Measurements from ENCODE around the gene ZNF518A.
"Not testable (repeated sequence)": the region's sequence is repeated elsewhere in the genome, so short reads cannot be mapped to it uniquely, and the experiment has no call there.

The ZNF518A gene

DNA sequence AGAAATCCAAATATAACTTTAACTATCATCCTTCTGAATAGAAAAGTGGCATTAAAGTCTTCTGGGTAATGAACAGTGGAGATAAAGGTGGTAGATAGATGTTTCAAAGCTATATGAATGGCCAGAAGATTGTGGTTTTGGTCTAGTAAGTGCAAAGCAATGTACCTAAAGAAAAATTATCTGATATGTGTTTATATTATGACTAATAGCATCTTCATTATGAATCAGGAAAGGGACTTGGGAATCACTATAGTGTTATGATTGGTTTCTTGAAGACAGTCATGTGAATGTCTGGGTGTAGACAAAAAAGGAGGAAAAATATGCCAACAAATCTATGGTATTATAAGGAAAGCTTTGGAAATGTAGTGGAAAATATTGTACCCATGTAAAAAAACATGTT, 3.0 kb downstream of the ZNF518A start:
- DNase-seq (ENCODE audit: low spot score): no peak

DNA sequence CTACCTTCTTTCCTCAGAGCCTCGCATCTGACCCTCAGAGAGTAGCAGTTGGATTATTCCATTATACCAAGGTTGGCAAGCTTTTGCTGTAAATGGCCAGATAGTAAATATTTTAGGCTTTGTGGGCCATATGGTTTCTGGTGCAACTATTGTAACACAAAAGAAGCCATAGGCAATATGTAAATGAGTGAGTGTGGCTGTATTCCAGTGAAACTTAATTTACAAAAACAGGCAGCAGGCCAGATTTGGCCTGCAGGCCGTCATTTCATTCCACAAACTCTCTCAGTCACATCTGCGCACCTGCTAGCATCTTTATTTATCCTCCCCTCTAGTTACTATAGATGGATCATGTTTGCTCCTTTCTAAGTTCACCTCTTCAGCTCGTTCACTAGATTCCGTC, 6.7 kb downstream of the ZNF518A start:
- DNase-seq (ENCODE audit: low spot score): no peak

DNA sequence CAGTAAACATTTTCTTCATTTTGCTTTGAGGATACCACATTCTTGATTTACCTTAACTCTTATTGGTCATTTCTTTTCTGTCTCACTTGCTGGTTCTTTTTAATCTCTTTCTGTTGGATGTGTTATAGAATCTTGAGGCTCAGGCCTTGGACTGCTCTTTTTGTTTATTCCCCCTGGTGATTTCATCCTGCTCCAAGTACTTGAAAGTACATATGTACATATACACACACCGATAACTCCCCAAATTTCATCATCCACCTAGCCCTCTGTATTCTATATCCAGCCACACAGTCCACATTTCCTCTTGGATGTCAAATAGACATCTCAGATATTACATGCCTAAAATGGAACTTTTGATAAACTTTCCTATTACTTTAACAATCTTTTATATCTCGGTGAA, 7.5 kb downstream of the ZNF518A start:
- no peak for DNase-seq (ENCODE audit: low spot score)

DNA sequence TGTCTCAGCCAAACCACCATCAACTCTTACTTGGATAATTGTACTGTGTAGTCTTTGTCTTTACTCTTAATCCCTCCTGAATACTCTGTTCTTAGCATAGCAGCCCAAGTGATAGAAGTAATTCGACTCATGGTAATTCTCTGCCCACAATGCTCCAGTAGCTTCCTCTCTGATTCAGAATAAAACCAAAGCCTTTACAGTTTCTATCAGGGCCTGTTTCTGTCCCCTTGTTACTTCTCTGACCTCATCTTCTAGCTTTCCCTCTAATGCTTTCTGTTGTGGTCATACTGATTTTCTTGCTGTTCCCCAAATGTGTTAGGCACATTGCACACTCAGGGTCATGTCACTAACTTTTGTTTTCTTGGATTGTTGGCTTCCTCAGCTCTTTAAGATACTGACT, 8.0 kb downstream of the ZNF518A start:
- no peak for DNase-seq (ENCODE audit: low spot score)

DNA sequence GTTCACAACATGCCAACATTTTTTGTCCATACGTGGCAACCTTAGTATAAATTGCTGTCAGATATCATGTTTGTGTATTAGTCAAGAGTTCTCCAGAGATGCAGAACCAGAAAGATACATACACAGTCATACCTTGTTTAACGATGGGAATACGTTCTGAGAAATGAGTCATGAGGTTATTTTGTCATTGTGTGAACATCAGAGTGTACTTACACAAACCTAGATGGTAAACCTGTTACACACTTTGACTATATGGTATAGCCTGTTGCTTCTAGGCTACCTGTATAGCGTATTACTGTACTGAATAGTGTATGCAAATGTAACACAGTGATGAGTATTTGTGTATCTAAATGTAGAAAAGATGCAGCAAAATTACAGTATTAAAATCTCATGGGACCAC, 22.3 kb downstream of the ZNF518A start:
- no peak for DNase-seq (ENCODE audit: low spot score)

DNA sequence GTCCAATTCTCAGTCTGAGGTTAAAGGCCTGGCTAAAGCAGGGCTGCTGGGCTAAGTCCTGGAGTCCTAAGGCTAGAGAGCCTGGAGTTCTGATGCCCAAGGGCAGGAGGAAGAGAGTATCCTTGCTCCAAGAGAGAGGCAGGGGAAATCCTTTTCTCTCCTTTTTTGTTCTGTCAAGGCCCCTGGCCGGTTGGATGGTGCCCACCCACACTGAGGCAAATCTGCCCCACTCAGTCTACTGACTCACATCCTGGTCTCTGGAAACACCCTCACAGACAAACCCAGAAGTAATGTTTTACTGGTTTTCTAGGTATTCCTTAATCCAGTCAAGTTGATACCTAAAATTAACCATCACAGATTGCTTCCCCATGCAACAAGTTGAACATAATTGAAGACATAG, 23.0 kb downstream of the ZNF518A start:
- no peak for DNase-seq (ENCODE audit: low spot score)

DNA sequence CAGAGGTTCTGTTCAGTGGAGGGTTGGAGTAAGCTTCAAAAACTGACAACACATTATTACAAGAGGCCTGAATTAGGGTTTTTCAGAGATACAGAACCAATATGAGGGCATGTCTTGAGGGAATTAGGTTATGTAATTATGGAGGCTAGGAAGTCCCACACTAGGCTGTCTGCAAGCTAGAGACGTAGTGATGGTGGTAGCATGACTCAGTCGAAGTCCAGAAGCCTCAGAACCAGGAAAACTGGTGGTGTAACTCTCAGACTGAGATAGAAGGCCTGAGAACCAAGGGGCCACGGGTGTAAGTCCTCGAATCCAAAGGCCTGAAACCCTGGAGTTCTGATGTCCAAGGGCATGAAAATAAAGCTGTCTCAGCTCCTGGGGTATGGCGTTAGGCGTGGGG, 35.6 kb downstream of the ZNF518A start:
- no peak for DNase-seq (ENCODE audit: low spot score)

DNA sequence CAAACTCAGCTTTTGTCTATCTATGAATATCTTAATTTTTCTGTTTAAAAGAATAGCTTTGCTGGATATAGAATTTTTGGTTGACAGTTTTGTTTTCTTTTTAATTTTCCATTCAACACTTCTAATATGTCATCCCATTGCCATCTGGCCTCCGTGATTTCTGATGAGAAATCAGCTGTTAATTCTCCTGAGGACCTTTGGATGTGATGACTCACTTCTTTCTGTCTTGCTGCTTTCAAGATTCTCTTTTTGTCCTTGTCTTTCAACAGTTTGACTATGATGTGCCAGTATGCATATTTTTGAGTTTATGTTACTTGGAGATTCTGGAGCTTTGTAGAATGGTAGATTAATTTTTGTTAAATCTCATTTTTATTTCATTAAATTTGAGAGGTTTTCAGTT, 38.4 kb downstream of the ZNF518A start:
- DNase-seq (ENCODE audit: low spot score): no peak

DNA sequence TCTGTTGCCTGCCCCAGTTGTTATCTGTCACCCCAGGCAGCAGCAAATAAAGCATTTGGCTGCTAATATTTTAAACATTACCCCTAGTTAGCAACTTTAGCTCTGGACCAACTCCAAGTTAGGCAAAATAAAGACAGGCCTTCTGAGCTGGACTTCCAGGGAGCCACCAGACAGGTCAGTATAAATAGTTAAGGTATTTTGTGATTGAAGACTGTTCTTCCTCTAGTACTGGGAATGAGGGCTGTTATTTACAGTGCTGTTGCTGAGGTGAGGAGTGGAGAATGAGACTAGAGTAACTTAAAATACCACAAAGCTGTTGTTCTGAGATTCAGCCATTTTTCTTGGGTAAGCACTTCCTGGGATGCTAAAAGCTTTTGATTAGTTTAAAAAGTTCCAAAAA, 40.1 kb downstream of the ZNF518A start:
- DNase-seq (ENCODE audit: low spot score): no peak

DNA sequence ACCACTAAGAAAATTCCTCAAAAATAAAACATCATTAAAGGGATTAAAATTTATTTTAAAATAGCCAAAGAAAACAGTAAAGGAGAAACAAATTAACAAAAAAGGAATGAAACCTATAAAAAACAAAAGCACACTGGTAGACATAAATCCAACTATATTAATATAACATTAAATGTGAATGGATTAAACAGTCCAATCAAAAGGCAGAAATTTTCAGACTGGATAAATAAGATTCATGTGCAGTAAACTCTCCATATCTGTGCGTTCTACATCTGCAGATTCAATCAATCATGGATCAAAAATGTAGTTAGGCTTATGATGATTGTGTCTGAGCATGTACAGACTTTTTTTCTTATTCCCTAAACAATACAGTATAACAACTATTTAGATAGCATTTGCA, 42.6 kb downstream of the ZNF518A start:
- no peak for DNase-seq (ENCODE audit: low spot score)

DNA sequence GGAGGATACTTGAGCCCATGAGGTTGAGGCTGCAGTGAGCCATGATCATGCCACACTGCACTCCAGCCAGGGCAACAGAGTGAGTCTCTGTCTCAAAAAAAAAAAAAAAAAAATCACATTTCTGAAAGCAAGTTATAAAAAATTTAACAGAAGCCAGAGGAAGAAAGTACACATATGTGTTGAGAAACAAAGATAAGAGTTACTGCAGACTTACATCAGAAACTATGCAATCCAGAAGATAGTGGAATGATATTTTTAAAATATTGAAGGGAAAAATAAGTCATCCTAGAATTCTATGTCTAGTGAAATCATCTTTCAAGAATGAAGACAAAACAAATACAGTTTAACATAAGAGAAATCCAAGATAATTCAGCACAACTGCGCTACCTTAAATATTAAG, 46.9 kb downstream of the ZNF518A start:
- DNase-seq (ENCODE audit: low spot score): no peak

DNA sequence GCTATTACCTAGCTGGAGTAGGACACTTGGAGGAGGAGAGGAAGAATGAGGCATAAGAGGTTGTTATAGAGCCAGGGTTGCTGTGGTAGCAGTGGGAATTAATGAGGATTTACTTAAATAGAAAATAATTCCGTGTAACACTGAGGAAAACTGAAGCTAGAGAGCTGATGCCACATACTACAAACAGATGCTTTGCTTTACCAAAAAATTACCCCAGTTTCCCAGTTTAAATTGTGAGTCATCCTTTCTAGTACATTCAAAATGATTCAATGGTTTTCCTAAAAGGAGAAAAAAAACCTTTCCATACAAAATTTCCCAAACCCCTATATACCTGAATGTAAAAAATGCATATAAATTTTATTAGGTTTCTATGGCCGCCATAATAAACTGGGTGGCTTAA, 58.3 kb downstream of the ZNF518A start:
- peak; percentile 13 for DNase-seq (ENCODE audit: low spot score)

DNA sequence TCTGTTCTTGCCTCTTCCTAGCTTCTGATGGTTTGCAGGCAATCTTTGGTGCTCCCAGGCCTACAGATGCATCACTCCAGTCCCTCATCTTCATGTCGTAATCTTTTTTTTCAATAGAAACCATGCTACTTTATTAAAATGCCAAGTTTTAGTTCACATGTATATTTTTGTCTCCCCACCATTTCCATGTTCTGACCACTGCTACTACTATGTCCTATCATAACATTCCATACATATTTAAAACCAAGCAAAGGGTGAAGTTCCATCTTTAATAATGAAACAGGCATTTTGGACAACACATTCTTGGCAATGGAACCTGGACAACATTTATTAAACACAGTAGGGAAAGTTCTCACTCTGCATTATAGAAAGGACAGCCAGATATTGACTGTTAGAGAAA, 58.8 kb downstream of the ZNF518A start:
- DNase-seq (ENCODE audit: low spot score): peak; percentile 13

DNA sequence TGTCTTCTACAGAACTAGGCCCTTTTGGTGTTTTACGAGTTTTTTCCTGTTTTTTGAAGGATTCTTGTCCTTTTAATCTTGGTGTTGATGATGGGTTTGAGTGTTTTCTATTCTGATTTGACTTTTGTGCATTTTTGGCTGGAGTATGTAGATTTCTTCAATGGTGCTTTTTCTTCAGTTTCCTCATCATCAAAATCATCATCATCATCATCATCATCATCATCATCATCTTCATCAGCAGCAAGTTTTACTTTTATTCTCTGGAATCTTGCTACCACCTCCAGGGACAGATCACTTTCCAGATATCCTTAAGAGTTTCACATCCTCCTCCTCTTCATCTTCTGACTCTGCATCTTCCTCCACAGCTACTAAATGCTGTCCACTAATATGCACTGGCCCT, 59.4 kb downstream of the ZNF518A start:
- DNase-seq (ENCODE audit: low spot score): not testable (repeated sequence)

DNA sequence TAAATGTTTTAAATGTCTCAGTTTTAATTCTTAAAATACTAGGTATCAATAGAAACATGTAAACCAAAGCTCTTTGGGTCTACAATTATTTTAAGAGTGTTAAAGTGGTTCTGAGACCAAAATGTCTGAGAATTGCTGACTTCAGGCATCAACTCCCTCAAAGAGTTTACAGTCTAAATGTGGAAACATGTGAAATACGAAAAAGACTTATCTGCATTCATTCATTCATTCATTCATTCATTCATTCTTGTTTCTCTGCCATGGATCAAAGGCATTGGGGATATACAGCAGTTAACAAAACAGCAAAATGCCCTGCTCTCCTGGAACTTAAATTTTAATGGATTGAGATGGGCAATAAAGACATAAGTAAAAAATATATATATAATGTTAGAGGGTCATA, 71.4 kb downstream of the ZNF518A start:
- DNase-seq (ENCODE audit: low spot score): no peak

DNA sequence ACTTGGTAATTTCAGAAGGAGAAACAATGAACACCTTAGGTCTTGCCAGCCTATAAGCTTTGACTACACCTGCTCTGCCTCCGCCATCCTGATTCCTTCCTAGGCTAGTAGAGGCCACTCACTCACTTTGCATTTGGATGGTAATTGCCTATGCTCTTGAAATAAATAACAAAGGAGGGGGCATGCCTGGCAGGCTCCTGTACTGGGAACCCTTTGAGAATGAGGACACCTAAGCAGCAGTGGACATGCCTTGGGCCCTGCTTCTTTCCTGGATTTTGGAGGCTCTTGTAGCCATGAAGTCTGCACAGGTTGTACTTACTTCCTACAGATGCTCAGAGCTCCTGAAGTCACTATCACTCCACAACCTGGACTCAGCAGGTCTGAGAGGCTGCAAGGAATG, 75.5 kb downstream of the ZNF518A start:
- no peak for DNase-seq (ENCODE audit: low spot score)

DNA sequence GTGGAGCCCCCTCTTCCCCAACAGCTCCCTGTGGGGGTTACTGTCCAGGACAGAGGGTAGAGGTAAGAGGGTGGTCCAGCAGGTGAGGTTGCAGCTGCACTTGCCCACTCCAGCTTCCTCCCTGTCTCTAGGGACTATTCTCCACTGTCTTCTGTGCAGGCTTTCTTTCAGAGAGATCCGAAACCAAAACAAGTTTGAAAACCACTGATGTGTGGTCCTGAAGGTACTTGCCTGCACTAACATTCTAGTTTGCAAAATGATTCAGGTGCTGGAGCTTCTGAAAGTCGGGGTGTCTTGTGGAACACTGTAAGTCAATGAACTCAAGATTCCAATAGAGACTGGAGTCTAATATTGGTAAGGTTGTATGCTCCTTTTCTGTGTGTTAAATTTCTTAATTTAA, 78.2 kb downstream of the ZNF518A start:
- DNase-seq (ENCODE audit: low spot score): no peak

DNA sequence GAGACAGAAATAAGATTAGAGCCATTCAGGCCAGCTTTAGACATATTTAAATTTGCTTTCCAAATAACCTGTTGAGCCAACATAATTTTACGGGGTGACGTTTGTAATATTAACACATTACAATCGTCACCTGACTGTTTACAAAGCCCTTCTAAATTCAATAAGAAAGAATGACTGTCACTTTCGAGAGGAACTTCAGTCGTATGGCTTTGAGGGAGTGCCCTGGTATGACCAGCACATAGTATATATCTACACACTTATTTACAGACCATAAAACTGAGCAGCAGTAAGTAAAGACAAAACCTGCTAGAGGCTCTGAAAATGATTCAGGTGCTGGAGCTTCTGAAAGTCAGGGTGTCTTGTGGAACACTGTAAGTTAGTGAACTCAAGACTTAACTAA, 78.8 kb downstream of the ZNF518A start:
- DNase-seq (ENCODE audit: low spot score): no peak

DNA sequence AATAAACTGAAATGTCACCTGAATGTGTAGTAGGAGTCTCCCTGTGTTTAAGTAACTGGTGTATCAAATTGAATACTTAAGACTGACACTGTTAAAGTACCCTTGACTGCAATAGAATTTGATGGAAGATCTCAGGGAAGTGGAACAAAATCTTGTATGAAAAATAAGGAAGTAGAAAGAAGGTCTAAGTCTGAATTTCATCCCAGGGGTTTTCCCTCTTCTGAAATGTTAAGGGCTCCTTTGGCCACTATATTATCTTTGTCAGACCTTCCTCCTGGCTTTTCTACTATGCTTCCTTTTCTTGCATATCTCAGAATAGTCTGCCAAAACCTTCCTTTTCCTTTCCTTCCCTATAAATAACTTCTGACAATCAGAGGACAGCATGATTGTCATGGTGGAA, 81.7 kb downstream of the ZNF518A start:
- no peak for DNase-seq (ENCODE audit: low spot score)

DNA sequence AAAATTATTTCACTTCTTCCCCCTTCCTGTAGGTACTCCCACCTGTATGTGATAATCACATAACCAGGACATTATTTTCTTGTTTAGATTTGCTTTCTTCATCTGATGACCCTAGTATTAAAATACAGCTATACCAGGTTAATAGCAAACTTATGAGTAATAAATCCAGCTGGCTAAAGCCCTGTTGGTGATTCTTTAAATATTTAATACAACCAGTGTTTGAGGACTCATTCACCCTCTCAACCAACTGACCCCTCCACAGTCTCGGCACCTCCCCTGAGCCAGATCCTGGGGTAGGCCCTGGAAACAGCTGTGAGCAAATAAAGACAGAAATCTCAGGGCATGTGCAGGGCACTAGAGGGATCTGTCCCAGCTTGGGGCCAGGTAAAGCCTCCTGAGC, 82.8 kb downstream of the ZNF518A start:
- no peak for DNase-seq (ENCODE audit: low spot score)

All from AG20443 (cell line).